ENCODE data around the gene PDZD2.

DNA sequence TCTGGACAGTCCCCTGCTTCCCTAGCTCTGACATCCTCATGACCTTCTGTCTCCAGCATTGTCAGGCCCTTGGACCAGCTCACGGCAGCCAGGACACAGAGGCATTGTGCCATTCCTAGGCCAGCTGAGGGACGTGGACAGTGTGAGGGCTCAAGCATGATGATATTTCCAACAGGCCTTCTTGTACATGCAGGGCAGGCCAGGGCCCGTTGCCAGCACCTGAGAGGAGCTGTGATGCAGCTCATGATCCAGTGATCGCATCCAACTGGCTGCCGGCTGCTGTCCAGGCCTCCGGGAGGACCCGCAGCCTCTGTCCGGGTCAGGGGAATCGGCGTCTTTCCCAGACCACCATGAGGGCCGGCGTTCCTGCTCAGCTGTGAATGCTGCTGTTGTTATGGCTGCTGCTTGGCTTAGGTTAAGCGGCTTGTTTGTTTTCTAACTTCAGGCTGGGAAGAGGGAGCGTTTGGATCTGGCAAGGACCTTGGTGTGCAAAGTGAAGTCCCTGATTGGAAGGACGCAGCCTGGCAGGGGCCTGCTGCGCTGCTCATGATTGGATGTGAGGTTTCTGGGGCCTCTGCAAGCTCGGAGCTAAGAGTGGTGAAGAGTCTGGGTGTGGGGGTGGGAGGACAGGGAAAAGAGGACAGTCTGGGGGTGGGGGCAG, 53.8 kb downstream of the PDZD2 start:
- TF ChIP-seq RAD21 (IDR thresholded peaks at IDR 0.05; ENCODE audit: low read depth): no peak
- TF ChIP-seq POLR2A (IDR thresholded peaks at IDR 0.05; ENCODE audit: borderline replicate concordance, extremely low read depth, insufficient read depth, insufficient read length): no peak
- TF ChIP-seq SP1 (IDR thresholded peaks at IDR 0.05; ENCODE audit: low read depth): no peak
- TF ChIP-seq, protein P1, sequence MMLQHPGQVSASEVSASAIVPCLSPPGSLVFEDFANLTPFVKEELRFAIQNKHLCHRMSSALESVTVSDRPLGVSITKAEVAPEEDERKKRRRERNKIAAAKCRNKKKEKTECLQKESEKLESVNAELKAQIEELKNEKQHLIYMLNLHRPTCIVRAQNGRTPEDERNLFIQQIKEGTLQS (IDR thresholded peaks at IDR 0.05): no peak
- no peak for TF ChIP-seq EZH2 (IDR thresholded peaks at IDR 0.05)
- TF ChIP-seq POLR2AphosphoS5 (IDR thresholded peaks at IDR 0.05; ENCODE audit: low read depth, low read length): no peak
- no peak for TF ChIP-seq EGR1 (IDR thresholded peaks at IDR 0.05; ENCODE audit: low read depth)
- TF ChIP-seq, protein P2, sequence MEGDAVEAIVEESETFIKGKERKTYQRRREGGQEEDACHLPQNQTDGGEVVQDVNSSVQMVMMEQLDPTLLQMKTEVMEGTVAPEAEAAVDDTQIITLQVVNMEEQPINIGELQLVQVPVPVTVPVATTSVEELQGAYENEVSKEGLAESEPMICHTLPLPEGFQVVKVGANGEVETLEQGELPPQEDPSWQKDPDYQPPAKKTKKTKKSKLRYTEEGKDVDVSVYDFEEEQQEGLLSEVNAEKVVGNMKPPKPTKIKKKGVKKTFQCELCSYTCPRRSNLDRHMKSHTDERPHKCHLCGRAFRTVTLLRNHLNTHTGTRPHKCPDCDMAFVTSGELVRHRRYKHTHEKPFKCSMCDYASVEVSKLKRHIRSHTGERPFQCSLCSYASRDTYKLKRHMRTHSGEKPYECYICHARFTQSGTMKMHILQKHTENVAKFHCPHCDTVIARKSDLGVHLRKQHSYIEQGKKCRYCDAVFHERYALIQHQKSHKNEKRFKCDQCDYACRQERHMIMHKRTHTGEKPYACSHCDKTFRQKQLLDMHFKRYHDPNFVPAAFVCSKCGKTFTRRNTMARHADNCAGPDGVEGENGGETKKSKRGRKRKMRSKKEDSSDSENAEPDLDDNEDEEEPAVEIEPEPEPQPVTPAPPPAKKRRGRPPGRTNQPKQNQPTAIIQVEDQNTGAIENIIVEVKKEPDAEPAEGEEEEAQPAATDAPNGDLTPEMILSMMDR (IDR thresholded peaks at IDR 0.05 in 2 of 3, conservative IDR thresholded peaks at IDR 0.05 in 1 of 3; ENCODE audit: borderline replicate concordance in 1 of 3, insufficient read depth in 1 of 3, low read depth in 2 of 3, low read length in 2 of 3): no peak
- no peak for TF ChIP-seq EZH2phosphoT487 (IDR thresholded peaks at IDR 0.05; ENCODE audit: borderline replicate concordance)
